IMR-90 (cell line): ENCODE measurements around the gene TRPM3. TPM values are rescaled to one million over a fixed set of nuclear protein-coding genes. Genes with fewer than 3 reads are reported as not detected.

Experiments
- ATAC-seq: fragments of 200-7000 bp; cut with Tn5 transposase; 2 replicates; pipeline ENCODE4 v1.9.1; 2020; ENCODE audit warnings: low read depth, mild to moderate bottlenecking, moderate library complexity
- BruUV-seq: library from RNA; stranded (reverse); fragments of 400-500 nt; replicated peaks from 2 replicates; lab custom pipeline; 2021; lab: Mats Ljungman, UMichigan
- CTCF ChIA-PET: fragments of 300-600 bp; formaldehyde crosslinking; extraction: SDS; loops from one replicate; lab custom pipeline; 2021; ENCODE audit warnings: antibody characterized with exemption; lab: Yijun Ruan, JAX
- POLR2A ChIA-PET: fragments of 300-600 bp; sonication (Branson Sonifier 250); formaldehyde crosslinking; loops from one replicate; lab custom pipeline; 2022; ENCODE audit warnings: antibody characterized with exemption; ENCODE audit not compliant: unreplicated experiment; lab: Charles Lee
- DNase-seq: peaks from one replicate; pipeline ENCODE4 v3.0.0; 2013
- H2AFZ ChIP-seq: replicated peaks from 2 replicates; pipeline ENCODE3; 2013; ENCODE audit warnings: low read length, mild to moderate bottlenecking; ENCODE audit not compliant: poor library complexity
- H2AK5ac ChIP-seq: 2 replicates; pipeline ENCODE4 v1.6.1; 2013; ENCODE audit warnings: low read depth, low read length, inconsistent platforms
- H2AK9ac ChIP-seq: replicated peaks from 2 replicates; pipeline ENCODE3; 2013; ENCODE audit warnings: mild to moderate bottlenecking, low read depth, low read length, moderate library complexity; ENCODE audit not compliant: poor library complexity
- H2BK120ac ChIP-seq: 2 replicates; pipeline ENCODE4 v1.6.1; 2013; ENCODE audit warnings: low read depth, low read length, inconsistent platforms
- H2BK15ac ChIP-seq: 3 replicates; pipeline ENCODE4 v1.6.1; 2013; ENCODE audit warnings: low read depth, low read length, inconsistent platforms
- H2BK20ac ChIP-seq: 2 replicates; pipeline ENCODE4 v1.6.1; 2013; ENCODE audit warnings: low read depth, mild to moderate bottlenecking, inconsistent platforms, low read length, moderate library complexity
- H2BK5ac ChIP-seq: 2 replicates; pipeline ENCODE4 v1.6.1; 2013; ENCODE audit warnings: mild to moderate bottlenecking, low read depth, low read length, inconsistent platforms; ENCODE audit not compliant: poor library complexity, severe bottlenecking
- H3K14ac ChIP-seq: replicated peaks from 2 replicates; pipeline ENCODE4 v1.6.1; 2013; ENCODE audit warnings: low read depth, low read length, inconsistent platforms
- H3K18ac ChIP-seq: 2 replicates; pipeline ENCODE4 v1.6.1; 2013; ENCODE audit warnings: low read depth, low read length, control low read depth
- H3K23ac ChIP-seq: 2 replicates; pipeline ENCODE4 v1.6.1; 2013; ENCODE audit warnings: low read depth, low read length, inconsistent platforms
- H3K27ac ChIP-seq: 2 replicates; pipeline ENCODE4 v1.5.1; 2013; ENCODE audit warnings: mild to moderate bottlenecking, control low read depth, low read length; ENCODE audit not compliant: insufficient read depth
- H3K27me3 ChIP-seq: 2 replicates; pipeline ENCODE4 v1.6.1; 2013; ENCODE audit warnings: low read length; ENCODE audit not compliant: control insufficient read depth, insufficient read depth
- H3K36me3 ChIP-seq: 2 replicates; pipeline ENCODE4 v1.6.1; 2013; ENCODE audit warnings: low read length, mixed read lengths; ENCODE audit not compliant: control insufficient read depth, insufficient read depth
- H3K4ac ChIP-seq: 2 replicates; pipeline ENCODE4 v1.6.1; 2013; ENCODE audit warnings: low read depth, low read length, inconsistent platforms
- H3K4me1 ChIP-seq: 2 replicates; pipeline ENCODE4 v1.6.1; 2013; ENCODE audit warnings: low read length, mixed read lengths; ENCODE audit not compliant: control insufficient read depth, insufficient read depth
- H3K4me2 ChIP-seq: 2 replicates; pipeline ENCODE4 v1.6.1; 2013; ENCODE audit warnings: low read depth, mild to moderate bottlenecking, control low read depth, low read length, moderate library complexity
- H3K4me3 ChIP-seq: 2 replicates; pipeline ENCODE4 v1.5.1; 2013; ENCODE audit warnings: low read depth, mild to moderate bottlenecking, control low read depth, low read length, moderate library complexity; ENCODE audit not compliant: insufficient read depth
- H3K56ac ChIP-seq: 2 replicates; pipeline ENCODE4 v1.6.1; 2013; ENCODE audit warnings: low read length, inconsistent platforms; ENCODE audit not compliant: insufficient read depth; ENCODE audit errors: extremely low read depth
- H3K79me1 ChIP-seq, 2 experiments: 2 replicates each; pipeline ENCODE4 v1.6.1; 2013; ENCODE audit warnings: low read length in 2 of 2, inconsistent platforms in 1 of 2, low read depth in 1 of 2
- H3K9ac ChIP-seq: 2 replicates; pipeline ENCODE4 v1.6.1; 2013; ENCODE audit warnings: low read depth, low read length, control low read depth
- H3K9me1 ChIP-seq: 2 replicates; pipeline ENCODE4 v1.6.1; 2013; ENCODE audit warnings: low read length, inconsistent platforms; ENCODE audit not compliant: insufficient read depth
- H3K9me3 ChIP-seq: 2 replicates; pipeline ENCODE4 v1.6.1; 2013; ENCODE audit warnings: low read length; ENCODE audit not compliant: control insufficient read depth, insufficient read depth
- H4K20me1 ChIP-seq: 2 replicates; pipeline ENCODE4 v1.6.1; 2013; ENCODE audit warnings: low read length, inconsistent platforms; ENCODE audit not compliant: insufficient read depth
- H4K5ac ChIP-seq: 2 replicates; pipeline ENCODE4 v1.6.1; 2013; ENCODE audit warnings: mild to moderate bottlenecking, low read depth, low read length, control low read depth
- H4K8ac ChIP-seq, 2 experiments: 2 replicates each; pipeline ENCODE4 v1.6.1; 2013; ENCODE audit warnings: low read depth in 2 of 2, low read length in 2 of 2, control low read depth in 1 of 2, inconsistent platforms in 1 of 2
- H4K91ac ChIP-seq: 2 replicates; pipeline ENCODE4 v1.6.1; 2013; ENCODE audit warnings: low read depth, low read length, inconsistent platforms; ENCODE audit not compliant: insufficient read depth
- BHLHE40 ChIP-seq: fragments of 150-350 bp; IDR thresholded peaks from 2 replicates; pipeline ENCODE4 v1.6.1; 2016; ENCODE audit warnings: mild to moderate bottlenecking, low read depth, low read length
- CEBPB ChIP-seq: IDR thresholded peaks from 2 replicates; pipeline ENCODE4 v1.6.1; 2012; ENCODE audit warnings: low read depth, low read length, improper control_type of control experiment
- CHD1 ChIP-seq: IDR thresholded peaks from 2 replicates; pipeline ENCODE4 v1.6.1; 2012; ENCODE audit warnings: low read depth, low read length, improper control_type of control experiment
- ELK1 ChIP-seq: fragments of 150-350 bp; IDR thresholded peaks from 2 replicates; pipeline ENCODE4 v1.6.1; 2016; ENCODE audit warnings: low read depth, mild to moderate bottlenecking, low read length, moderate library complexity, borderline replicate concordance
- MAFK ChIP-seq: IDR thresholded peaks from 2 replicates; pipeline ENCODE4 v1.6.1; 2012; ENCODE audit warnings: low read depth, low read length, improper control_type of control experiment
- MXI1 ChIP-seq: IDR thresholded peaks from 2 replicates; pipeline ENCODE4 v1.6.1; 2012; ENCODE audit warnings: low read depth, mild to moderate bottlenecking, low read length, moderate library complexity, borderline replicate concordance
- POLR2A ChIP-seq: IDR thresholded peaks from 2 replicates; pipeline ENCODE4 v1.6.1; 2012; ENCODE audit warnings: mild to moderate bottlenecking, low read depth, low read length
- RAD21 ChIP-seq: IDR thresholded peaks from 2 replicates; pipeline ENCODE4 v1.6.1; 2012; ENCODE audit warnings: low read length, improper control_type of control experiment
- RCOR1 ChIP-seq: IDR thresholded peaks from 2 replicates; pipeline ENCODE4 v1.6.1; 2012; ENCODE audit warnings: mild to moderate bottlenecking, low read length, improper control_type of control experiment; ENCODE audit not compliant: insufficient replicate concordance
- RFX5 ChIP-seq: IDR thresholded peaks from 2 replicates; pipeline ENCODE4 v1.8.0; 2012; ENCODE audit warnings: low read depth, mild to moderate bottlenecking, low read length, moderate library complexity
- SMC3 ChIP-seq: fragments of 150-350 bp; IDR thresholded peaks from 2 replicates; pipeline ENCODE4 v1.6.1; 2016; ENCODE audit warnings: low read depth, mild to moderate bottlenecking, antibody characterized with exemption, low read length, moderate library complexity
- WGBS, 2 experiments: methylation state at CpG; one replicate each; pipeline versions ENCODE4 v1.1.5 to v1.1.7; 2013; ENCODE audit warnings: missing lambda C conversion rate in 2 of 2; ENCODE audit not compliant: insufficient read length in 1 of 2; ENCODE audit errors: extremely low coverage in 2 of 2; 5-methylcytosine and 5-hydroxymethylcytosine counted together
- dilution Hi-C: fragments of 300-500 bp; cut with HindIII; formaldehyde crosslinking; loops from one replicate; pipeline ENCODE4 v1.14.3; 2018; ENCODE audit warnings: low sequenced_read_pairs; ENCODE audit not compliant: unreplicated experiment
- in situ Hi-C: fragments of 300-500 bp; cut with MboI; formaldehyde crosslinking; loops from 3 replicates; pipeline ENCODE4 v1.14.3; 2019; ENCODE audit warnings: low sequenced_read_pairs, inconsistent platforms, mixed read lengths
- intact Hi-C: fragments of 100-400 bp; cut with micrococcal nuclease; formaldehyde crosslinking; loops from 2 replicates; pipeline ENCODE4 v1.10.0; 2022
- polyA plus RNA-seq, 3 experiments: library from polyadenylated mRNA; depleted of rRNA; stranded (reverse); fragments of >200 nt; gene quantifications; 2 replicates each; pipeline ENCODE4 v1.2.3, GENCODE V29; 2012; ENCODE audit warnings: low replicate concordance in 1 of 3
- total RNA-seq: library from RNA; depleted of rRNA; stranded (reverse); fragments of >200 nt; gene quantifications from 2 replicates; pipeline ENCODE4 v1.2.3, GENCODE V29; 2012
- TF ChIP-seq, protein P1 (sequence below): conservative IDR thresholded peaks from 2 replicates; pipeline ENCODE4 v1.5.1; 2012; ENCODE audit warnings: mild to moderate bottlenecking, low read depth, low read length, improper control_type of control experiment
- TF ChIP-seq, protein P2 (sequence below): fragments of 150-350 bp; IDR thresholded peaks from 2 replicates; pipeline ENCODE4 v1.6.1; 2017; ENCODE audit warnings: mild to moderate bottlenecking, antibody characterized with exemption, low read length, low read depth

The TRPM3 gene
- total and polyA plus RNA-seq, 2 of the 4 experiments (the other 2 are of a cell fraction), result not detected

DNA sequence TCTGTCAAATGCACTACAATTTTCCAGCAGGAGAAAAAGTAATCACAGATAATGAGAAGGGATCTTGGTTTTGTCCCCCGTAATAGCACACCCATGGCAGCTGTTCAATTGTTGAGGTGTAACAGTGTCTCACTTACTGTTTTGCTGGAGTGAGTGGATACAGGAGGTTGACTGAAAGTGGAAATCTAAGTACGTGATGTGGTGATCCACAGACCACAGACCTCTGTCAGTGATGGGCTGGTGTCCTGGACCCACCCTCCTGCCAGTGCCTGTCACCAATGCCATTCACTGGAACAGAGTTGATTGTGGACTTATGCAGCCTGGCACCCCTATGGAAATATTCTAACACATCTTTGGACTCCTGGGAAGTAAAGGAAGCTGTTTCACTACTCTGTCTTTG lies 261.7 kb downstream of the TRPM3 start:
- no peak for ATAC-seq
- Histone ChIP-seq H3K9me3 (no peaks in the 10 kb centered on the region), H2AFZ (no peak overlapping the region), H3K79me1 (no peaks in the 10 kb centered on the region), H3K27ac (no peak overlapping the region), H2AK5ac (no peak overlapping the region), H3K56ac (no peak overlapping the region), H3K9ac (no peak overlapping the region), H4K20me1 (no peaks in the 10 kb centered on the region), H3K9me1 (no peaks in the 10 kb centered on the region), H3K4me3 (no peak overlapping the region), H4K91ac (no peak overlapping the region), H3K23ac (no peak overlapping the region), H3K4ac (no peak overlapping the region), H2AK9ac (no peak overlapping the region), H3K36me3 (no peaks in the 10 kb centered on the region), H2BK15ac (no peak overlapping the region), H3K27me3 (peaks cover 2% of the 10 kb centered on the region), H4K8ac (no peak overlapping the region), H2BK120ac (no peak overlapping the region), H3K4me2 (no peak overlapping the region), H4K5ac (no peak overlapping the region), H3K18ac (no peak overlapping the region), H3K14ac (no peak overlapping the region), H2BK20ac (no peak overlapping the region), H3K4me1 (no peaks in the 10 kb centered on the region), H2BK5ac (no peak overlapping the region)
- no TSS peak for BruUV-seq
- intact Hi-C loops, result no loop called here
- dilution Hi-C loops, result no loop called here
- TF ChIP-seq RFX5 (no peak), RAD21 (no peak), MAFK (no peak), BHLHE40 (no peak), CHD1 (no peak), SMC3 (no peak), ELK1 (no peak), POLR2A (no peak), MXI1 (no peak), RCOR1 (no peak), CEBPB (no peak)
- TF ChIP-seq, protein P1, sequence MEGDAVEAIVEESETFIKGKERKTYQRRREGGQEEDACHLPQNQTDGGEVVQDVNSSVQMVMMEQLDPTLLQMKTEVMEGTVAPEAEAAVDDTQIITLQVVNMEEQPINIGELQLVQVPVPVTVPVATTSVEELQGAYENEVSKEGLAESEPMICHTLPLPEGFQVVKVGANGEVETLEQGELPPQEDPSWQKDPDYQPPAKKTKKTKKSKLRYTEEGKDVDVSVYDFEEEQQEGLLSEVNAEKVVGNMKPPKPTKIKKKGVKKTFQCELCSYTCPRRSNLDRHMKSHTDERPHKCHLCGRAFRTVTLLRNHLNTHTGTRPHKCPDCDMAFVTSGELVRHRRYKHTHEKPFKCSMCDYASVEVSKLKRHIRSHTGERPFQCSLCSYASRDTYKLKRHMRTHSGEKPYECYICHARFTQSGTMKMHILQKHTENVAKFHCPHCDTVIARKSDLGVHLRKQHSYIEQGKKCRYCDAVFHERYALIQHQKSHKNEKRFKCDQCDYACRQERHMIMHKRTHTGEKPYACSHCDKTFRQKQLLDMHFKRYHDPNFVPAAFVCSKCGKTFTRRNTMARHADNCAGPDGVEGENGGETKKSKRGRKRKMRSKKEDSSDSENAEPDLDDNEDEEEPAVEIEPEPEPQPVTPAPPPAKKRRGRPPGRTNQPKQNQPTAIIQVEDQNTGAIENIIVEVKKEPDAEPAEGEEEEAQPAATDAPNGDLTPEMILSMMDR, result no peak
- TF ChIP-seq, protein P2, sequence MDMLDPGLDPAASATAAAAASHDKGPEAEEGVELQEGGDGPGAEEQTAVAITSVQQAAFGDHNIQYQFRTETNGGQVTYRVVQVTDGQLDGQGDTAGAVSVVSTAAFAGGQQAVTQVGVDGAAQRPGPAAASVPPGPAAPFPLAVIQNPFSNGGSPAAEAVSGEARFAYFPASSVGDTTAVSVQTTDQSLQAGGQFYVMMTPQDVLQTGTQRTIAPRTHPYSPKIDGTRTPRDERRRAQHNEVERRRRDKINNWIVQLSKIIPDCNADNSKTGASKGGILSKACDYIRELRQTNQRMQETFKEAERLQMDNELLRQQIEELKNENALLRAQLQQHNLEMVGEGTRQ, result no peak
- in situ Hi-C loops, result no loop called here
- WGBS, 2 experiments, result 29% methylated on average over 1 of the region's 2 CpGs; no CpG with 5 or more reads in 1 of the 2 experiments
- no peak for DNase-seq
- ChIA-PET CTCF (no interaction called here), POLR2A (no interaction called here)
